OCI-LY7 (cell line): ENCODE results near the gene TMEM94. TPM values are rescaled to one million over a fixed set of nuclear protein-coding genes. Genes with fewer than 3 reads are reported as not detected.

Experiments
- BruUV-seq: library from RNA; stranded (reverse); fragments of 400-500 nt; replicated peaks from 2 replicates; lab custom pipeline; 2021; lab: Mats Ljungman, UMichigan
- CTCF ChIA-PET: fragments of 300-600 bp; sonication (Branson Sonifier 250); formaldehyde crosslinking; loops from one replicate; lab custom pipeline; 2022; ENCODE audit warnings: antibody characterized with exemption; ENCODE audit not compliant: unreplicated experiment; lab: Charles Lee
- POLR2A ChIA-PET: fragments of 300-600 bp; sonication (Branson Sonifier 250); formaldehyde crosslinking; loops from one replicate; lab custom pipeline; 2022; ENCODE audit warnings: antibody characterized with exemption; lab: Charles Lee
- DNase-seq: peaks from one replicate; pipeline ENCODE4 v3.0.0-alpha.2; 2015; ENCODE audit warnings: low spot score
- H2AFZ ChIP-seq: fragments of 200-600 bp; sonication (generic), shearing (Covaris generic); 2 replicates; pipeline ENCODE4 v1.6.1; 2014; ENCODE audit warnings: mild to moderate bottlenecking, antibody characterized with exemption, low read length, moderate library complexity
- H3K27ac ChIP-seq: fragments of 200-600 bp; sonication (generic); 2 replicates; pipeline ENCODE4 v1.5.1; 2014; ENCODE audit warnings: mixed run types, low read depth, mild to moderate bottlenecking, moderate library complexity, low read length, inconsistent platforms; ENCODE audit not compliant: poor library complexity, severe bottlenecking
- H3K36me3 ChIP-seq: fragments of 200-600 bp; sonication (generic); 2 replicates; pipeline ENCODE4 v1.6.1; 2014; ENCODE audit warnings: mild to moderate bottlenecking, antibody characterized with exemption, low read length, moderate library complexity, mixed read lengths; ENCODE audit not compliant: insufficient read depth
- H3K4me1 ChIP-seq: fragments of 200-600 bp; sonication (generic); 2 replicates; pipeline ENCODE4 v1.5.1; 2014; ENCODE audit warnings: mild to moderate bottlenecking, low read length; ENCODE audit not compliant: insufficient read depth, poor library complexity, severe bottlenecking
- H3K4me2 ChIP-seq: fragments of 200-600 bp; sonication (generic); 2 replicates; pipeline ENCODE4 v1.6.1; 2014; ENCODE audit warnings: mild to moderate bottlenecking, low read length
- H3K4me3 ChIP-seq: fragments of 200-600 bp; sonication (generic); 2 replicates; pipeline ENCODE4 v1.5.1; 2014; ENCODE audit warnings: mild to moderate bottlenecking, low read depth, low read length; ENCODE audit not compliant: poor library complexity, severe bottlenecking
- H3K79me2 ChIP-seq: fragments of 200-600 bp; sonication (generic); 2 replicates; pipeline ENCODE4 v1.6.1; 2016; ENCODE audit warnings: low read depth, mild to moderate bottlenecking, low read length, moderate library complexity, mixed read lengths; ENCODE audit not compliant: insufficient read depth
- H3K9me2 ChIP-seq: fragments of 200-600 bp; sonication (generic); 2 replicates; pipeline ENCODE4 v1.6.1; 2016; ENCODE audit warnings: mild to moderate bottlenecking, low read length, mixed read lengths; ENCODE audit not compliant: insufficient read depth
- H3K9me3 ChIP-seq: fragments of 200-600 bp; sonication (generic); 2 replicates; pipeline ENCODE4 v1.6.1; 2014; ENCODE audit warnings: mild to moderate bottlenecking, mixed run types, low read length, mixed read lengths
- H4K20me1 ChIP-seq: fragments of 200-600 bp; sonication (generic); 2 replicates; pipeline ENCODE4 v1.6.1; 2014; ENCODE audit warnings: mild to moderate bottlenecking, antibody characterized with exemption, low read length, moderate library complexity, mixed read lengths; ENCODE audit not compliant: insufficient read depth
- CTCF ChIP-seq: fragments of 200-600 bp; sonication (generic); conservative IDR thresholded peaks from 2 replicates; pipeline ENCODE4 v1.5.1; 2014; ENCODE audit warnings: mild to moderate bottlenecking, antibody characterized with exemption, low read length, moderate library complexity, mixed read lengths
- EZH2phosphoT487 ChIP-seq: fragments of 200-600 bp; sonication (generic); IDR thresholded peaks from 2 replicates; pipeline ENCODE4 v1.6.1; 2018; ENCODE audit warnings: low read depth, borderline replicate concordance, mild to moderate bottlenecking, mixed run types, antibody characterized with exemption, low read length, moderate library complexity, mixed read lengths
- intact Hi-C: fragments of 100-400 bp; cut with micrococcal nuclease; formaldehyde crosslinking; loops from one replicate; pipeline ENCODE4 v1.10.0; 2022; ENCODE audit not compliant: unreplicated experiment
- total RNA-seq, 2 experiments: library from RNA; depleted of rRNA in 1 of 2; stranded (reverse); fragments of >200 nt in 1 of 2; shearing (Covaris generic) in 1 of 2; gene quantifications; 2 replicates each; pipeline ENCODE4 v1.2.3, GENCODE V29; 2014 to 2022

TMEM94 gene
- total RNA-seq, 2 experiments from 2014 or later: 60.6 to 121 TPM

- BruUV-seq: no TSS peak
- Histone ChIP-seq H4K20me1 (no peaks in the 10 kb centered on the region), H3K9me2 (no peaks in the 10 kb centered on the region), H2AFZ (no peak overlapping the region), H3K27ac (no peak overlapping the region), H3K79me2 (no peaks in the 10 kb centered on the region), H3K4me2 (no peak overlapping the region), H3K9me3 (no peaks in the 10 kb centered on the region), H3K36me3 (no peaks in the 10 kb centered on the region), H3K4me1 (no peaks in the 10 kb centered on the region), H3K4me3 (no peak overlapping the region)
- ChIA-PET POLR2A (interaction anchor here (0.8 kb wide), 1 partner anchor 70 kb away, joined by 3 read pairs; no protein-coding TSS in a partner anchor), CTCF (no interaction called here)
- DNase-seq: no peak
- TF ChIP-seq EZH2phosphoT487: no peak
- no peak for TF ChIP-seq CTCF
- intact Hi-C loops: no loop called here
These were observed 43.0 kb downstream of the TMEM94 start for GRCh38 chr17:75499313-75500022.

- Histone ChIP-seq H3K4me3 (no peak overlapping the region), H3K9me2 (no peaks in the 10 kb centered on the region), H3K4me1 (no peaks in the 10 kb centered on the region), H3K27ac (no peak overlapping the region), H3K9me3 (no peaks in the 10 kb centered on the region), H4K20me1 (no peaks in the 10 kb centered on the region), H3K79me2 (no peaks in the 10 kb centered on the region), H3K4me2 (no peak overlapping the region), H2AFZ (no peak overlapping the region), H3K36me3 (no peaks in the 10 kb centered on the region)
- intact Hi-C loops: no loop called here
- POLR2A ChIA-PET: no interaction called here
- no TSS peak for BruUV-seq
- CTCF ChIA-PET: no interaction called here
- DNase-seq: no peak
- TF ChIP-seq CTCF (no peak), EZH2phosphoT487 (no peak)
These were observed 44.2 kb downstream of the TMEM94 start for GRCh38 chr17:75500419-75501216.
